HTR-8/SVneo (cell line): ENCODE data around the gene THSD7A.

Experiments
- DNase-seq: peaks from one replicate; pipeline ENCODE4 v3.0.0; 2011; ENCODE audit warnings: low spot score, mixed read lengths; ENCODE audit not compliant: insufficient read length
- FAIRE-seq: peaks from 2 replicates; lab custom pipeline; 2011; peaks lifted over from hg19 to GRCh38; lab: Jason Lieb, UNC

THSD7A gene

DNA sequence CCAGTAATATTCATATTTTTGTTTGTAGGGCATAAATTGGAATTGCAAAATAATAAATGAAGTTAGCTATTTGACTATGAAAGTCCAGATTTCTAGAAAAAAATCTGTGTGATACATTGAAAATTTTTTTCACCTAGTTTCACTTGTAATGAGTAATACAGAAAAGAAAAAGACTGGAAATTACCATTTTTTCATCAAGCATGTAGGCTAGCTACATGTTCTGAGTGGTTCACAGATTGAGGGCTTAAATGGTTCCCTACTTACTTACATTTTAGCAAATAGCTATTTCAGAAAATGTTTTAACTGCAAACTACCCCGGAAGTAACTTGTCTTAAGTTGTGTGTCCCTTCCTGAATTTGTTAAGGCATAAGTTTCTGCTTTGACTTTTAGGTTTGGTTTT is 462.3 kb downstream of the THSD7A start:
- no peak for FAIRE-seq

DNA sequence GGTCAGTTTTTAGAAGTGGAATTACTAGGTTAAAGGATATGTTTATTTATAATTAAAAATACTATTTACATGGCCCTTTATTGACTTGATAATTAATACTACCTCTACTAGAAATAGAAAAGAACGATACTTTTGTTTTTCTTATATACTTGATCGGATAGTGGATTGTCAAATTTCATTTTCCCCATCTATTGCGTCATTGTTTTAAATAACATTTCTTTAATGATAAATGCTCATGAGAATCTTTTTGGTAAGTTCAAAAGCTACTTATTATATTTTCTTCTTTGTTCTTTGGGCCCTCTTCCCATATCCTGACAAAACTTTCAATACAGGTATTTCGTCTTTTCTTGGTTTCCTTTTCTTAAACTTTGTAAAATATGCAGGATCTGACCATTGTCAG is 465.9 kb downstream of the THSD7A start:
- no peak for DNase-seq
- FAIRE-seq = no peak

More for the DNA sequence above, 462.3 kb downstream of the THSD7A start:
- no peak for DNase-seq

DNA sequence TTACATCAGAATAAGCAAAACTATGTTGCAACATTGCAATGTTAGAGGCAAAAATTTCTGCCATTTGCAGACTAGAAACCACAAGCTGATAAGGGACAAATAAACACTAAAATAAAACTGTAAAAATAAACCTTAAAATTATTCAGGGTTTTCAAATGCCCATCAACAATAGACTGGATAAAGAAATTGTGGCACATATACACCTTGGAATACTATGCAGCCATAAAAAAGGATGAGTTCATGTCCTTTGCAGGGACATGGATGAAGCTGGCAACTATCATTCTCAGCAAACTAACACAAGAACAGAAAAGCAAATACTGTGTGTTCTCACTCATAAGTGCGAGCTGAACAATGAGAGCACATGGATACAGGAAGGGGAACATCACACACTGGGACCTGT is 473.4 kb downstream of the THSD7A start:
- DNase-seq (no peak), FAIRE-seq (no peak)

DNA sequence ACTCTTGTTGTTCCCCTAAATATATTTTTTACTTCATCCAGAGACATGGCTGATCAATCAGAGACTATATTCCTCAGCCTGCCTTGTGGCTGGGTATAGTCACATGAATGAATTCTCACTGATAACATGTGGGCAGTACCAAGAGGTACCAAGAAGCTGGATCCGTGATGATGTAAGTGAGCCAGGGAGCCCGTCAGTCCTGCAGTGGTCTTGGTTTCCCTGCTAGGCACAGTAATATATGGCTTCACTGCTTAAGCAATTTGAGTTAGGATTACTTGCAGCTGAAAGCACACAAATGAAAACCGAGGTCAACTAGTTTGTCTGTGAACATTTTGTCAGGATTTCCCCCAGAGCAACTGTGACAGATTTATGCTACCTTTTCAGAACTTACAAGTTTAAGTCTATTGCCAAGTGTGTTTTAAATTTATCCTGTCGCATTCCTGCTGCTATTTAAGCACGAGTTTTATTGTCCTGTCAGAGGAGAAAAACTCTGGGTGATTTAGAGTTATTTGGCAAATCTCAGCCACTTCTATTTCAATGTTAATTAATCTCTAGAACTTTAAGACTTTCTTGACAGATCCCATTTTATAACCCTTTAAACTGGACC is 476.5 kb downstream of the THSD7A start:
- no peak for DNase-seq

DNA sequence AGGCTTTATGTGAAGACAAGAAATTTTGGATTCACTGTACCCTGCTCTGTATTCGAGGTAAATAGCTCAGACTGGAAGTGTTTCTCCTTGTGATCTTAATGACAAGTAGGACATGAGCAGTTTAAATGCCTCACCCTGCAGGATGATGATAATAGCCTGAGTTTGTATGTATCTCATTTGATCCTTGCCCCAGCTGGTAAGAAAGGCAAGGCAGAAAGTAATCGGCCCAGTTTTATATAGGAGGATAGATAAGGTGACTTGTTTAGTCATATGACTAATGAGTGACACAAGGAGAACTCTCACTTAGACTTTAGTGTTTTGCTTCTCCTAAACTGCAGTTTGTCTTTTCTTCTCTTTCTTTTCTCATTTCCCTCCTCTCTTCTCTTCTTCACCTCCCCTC is 485.7 kb downstream of the THSD7A start:
- no peak for FAIRE-seq

More for the DNA sequence above, 476.5 kb downstream of the THSD7A start:
- FAIRE-seq = no peak

DNA sequence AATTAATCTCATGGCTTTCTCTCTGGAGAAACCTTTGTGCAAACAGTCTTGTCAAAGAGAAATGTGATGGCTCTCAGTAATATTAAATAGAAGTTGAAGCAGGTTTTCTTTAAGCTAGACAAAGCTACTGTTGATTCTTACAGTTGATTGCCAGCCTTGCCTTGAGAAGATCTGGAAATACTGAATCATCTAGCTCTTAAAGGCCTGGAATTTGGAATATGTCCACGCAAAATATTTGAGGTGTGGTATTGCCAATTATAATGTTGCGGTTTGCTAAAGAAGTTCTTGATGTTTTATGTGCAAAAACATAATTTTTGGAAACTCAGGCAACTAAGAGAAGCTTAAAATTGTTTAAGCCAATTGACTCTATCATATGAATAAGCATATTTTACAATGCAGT is 486.4 kb downstream of the THSD7A start:
- no peak for DNase-seq
- no peak for FAIRE-seq

More for the DNA sequence above, 485.7 kb downstream of the THSD7A start:
- DNase-seq = no peak

DNA sequence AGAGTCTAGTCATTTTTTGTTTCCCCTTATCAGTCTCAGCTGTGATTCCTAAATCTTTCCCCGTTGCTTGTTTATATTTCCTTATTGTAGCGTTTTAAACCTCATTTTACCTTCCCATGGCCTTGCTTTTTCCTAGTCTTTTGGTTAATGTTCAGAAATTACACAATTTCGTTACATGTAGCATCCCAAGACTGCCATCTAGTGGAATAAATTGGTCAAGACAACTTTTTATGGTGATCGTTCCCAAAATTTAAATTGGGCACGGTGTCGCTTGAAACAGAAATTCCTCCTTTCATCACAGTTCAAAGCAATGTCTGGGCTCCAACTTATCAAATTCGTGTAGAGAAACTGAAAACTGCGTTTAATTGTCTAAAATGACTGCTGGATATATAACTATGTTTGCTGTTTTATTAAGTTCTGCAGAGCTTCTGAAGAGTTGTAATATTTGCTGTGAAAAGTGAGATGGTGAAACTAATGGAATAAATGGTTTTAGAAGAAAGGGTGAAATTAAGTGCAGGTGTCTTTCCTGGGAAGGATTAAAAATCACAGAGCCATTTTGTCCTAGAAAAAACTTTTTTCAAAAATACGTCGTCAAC is 488.1 kb downstream of the THSD7A start:
- DNase-seq (peak; percentile 19), FAIRE-seq (no peak)

DNA sequence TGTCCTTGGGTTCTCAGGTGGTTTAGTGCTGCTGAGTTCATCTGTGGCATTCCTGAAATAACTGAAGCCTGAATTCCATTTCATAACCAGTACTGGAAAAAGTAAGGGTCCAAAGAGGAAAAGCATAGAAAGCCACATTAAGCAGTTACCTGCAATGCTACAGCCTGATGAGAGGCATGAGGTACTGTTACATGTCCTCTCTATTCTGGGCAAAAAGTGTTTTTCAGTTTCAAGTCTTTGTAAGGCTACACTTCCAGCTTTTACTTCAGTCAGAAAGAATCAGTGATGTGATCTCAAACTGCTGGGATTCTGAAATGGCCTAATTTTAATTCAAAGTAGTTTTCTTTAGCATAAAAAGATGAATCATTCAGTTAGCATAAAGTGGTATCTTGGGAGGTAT is 488.9 kb downstream of the THSD7A start:
- DNase-seq (no peak), FAIRE-seq (no peak)

DNA sequence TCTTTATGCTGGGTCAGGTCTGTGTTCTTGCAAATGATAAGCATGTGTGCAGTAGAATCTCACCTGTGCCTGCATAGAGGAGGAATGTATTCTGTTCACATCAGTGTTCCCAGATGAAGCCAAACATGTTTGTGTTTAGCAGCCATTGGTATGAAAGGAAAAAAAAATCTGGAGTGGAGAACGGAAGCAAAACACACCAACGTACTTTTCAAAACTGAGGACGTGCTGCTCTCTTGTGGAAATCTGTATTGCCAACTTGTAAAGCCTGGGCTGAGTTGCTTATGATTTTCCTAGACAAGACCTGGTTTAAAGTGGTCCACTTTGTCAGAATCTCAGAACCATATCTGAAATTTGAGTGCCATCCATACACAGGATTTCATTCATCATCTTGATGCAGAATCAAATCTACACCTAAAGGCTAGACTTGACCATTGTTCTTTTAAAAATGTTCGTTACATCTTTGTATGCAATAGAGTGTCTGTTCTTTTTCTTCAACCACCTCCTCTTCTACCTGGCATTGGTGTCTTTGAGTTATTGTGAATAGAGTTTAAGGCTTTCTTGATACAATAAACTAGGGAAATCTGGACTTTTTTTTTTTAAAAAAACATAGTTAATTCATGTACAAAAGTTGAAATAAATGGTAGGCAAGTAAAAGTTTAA is 490.6 kb downstream of the THSD7A start:
- FAIRE-seq (no peak), DNase-seq (peak; percentile 5)

DNA sequence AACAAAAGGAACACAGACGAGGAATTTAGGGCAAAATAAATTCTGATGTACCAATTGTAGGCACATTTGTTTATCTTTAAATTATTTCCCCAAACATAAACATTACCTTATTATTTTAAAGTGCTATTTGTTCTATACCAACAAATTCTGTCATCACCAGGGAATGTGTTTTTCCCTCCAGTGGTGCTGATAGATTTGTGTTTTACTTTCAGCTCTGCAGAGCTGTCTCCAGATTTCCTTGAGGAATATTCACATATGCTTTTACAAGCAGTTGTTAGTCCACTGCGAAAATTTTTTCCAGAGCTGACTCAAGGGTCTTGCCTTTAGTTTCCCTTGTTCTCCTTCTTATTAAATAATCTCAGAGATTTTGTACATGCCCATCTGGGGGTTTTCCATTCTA is 495.6 kb downstream of the THSD7A start:
- FAIRE-seq (no peak), DNase-seq (no peak)

DNA sequence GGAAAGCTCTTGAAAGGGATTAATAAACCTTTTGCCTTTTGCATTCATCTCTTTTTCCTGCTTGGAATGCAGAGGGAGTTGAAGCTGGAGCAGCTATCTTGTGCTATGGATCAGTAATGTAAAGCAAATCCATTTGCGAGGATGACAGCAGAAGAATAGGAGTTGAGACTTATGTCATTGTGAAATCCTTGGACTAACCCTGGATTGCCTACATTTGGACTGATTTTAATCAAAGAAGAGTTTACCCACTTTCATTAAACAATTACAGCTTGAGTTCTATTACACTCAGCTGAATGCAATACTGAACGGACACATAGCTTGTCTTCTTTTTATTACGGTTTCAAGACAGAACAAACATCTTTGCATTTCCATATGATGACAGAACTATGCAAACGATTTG is 496.1 kb downstream of the THSD7A start:
- FAIRE-seq = no peak

DNA sequence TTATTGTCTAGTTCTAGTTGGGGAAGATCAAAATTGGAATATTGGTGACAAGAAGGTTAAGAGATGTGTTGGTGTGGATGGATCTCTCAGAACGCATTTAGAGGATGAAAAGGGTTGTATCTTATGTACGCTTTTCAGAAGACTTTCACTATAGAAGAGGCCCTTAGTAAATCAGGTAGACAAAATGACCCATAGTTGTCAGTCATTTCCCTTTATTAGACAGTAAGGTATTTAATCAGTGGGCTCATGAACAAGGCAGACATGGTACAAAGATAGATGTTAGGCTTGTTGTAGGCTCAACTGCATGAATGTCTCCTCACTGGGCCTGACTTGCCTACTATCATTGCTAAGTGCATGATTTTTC is 499.2 kb downstream of the THSD7A start:
- no peak for FAIRE-seq
- no peak for DNase-seq

More for the DNA sequence above, 496.1 kb downstream of the THSD7A start:
- DNase-seq = no peak

DNA sequence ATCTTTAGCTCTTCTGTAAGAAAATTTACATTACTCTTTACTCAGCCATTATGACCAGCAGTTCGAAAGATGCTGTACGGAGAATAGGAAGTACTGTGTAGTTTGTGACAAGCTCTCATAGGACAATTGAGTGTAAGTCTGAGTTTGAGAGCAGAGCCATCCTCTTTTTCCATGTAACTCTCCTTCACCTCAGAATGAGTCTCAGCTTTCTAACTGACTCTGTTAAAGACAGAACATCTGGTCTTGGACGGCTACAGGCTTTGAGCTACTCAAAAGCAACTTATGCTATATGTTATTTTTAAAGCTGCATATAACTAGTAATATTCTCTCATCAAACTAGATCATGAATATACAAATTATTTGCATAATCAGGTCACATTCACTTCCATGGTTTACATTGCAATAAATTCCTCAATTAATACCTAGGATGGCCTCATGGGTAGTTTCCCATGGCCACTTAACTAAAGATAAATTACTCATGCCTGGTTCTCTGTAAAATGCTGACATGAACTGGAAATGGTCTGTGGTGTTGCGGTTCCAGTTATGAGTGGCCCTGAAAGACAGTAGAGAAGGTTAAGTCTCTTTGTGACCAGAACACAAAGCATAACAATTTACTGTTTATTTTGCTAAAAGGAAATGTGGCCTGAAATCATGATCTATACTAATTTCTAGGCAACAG is 499.7 kb downstream of the THSD7A start:
- DNase-seq (no peak), FAIRE-seq (no peak)

DNA sequence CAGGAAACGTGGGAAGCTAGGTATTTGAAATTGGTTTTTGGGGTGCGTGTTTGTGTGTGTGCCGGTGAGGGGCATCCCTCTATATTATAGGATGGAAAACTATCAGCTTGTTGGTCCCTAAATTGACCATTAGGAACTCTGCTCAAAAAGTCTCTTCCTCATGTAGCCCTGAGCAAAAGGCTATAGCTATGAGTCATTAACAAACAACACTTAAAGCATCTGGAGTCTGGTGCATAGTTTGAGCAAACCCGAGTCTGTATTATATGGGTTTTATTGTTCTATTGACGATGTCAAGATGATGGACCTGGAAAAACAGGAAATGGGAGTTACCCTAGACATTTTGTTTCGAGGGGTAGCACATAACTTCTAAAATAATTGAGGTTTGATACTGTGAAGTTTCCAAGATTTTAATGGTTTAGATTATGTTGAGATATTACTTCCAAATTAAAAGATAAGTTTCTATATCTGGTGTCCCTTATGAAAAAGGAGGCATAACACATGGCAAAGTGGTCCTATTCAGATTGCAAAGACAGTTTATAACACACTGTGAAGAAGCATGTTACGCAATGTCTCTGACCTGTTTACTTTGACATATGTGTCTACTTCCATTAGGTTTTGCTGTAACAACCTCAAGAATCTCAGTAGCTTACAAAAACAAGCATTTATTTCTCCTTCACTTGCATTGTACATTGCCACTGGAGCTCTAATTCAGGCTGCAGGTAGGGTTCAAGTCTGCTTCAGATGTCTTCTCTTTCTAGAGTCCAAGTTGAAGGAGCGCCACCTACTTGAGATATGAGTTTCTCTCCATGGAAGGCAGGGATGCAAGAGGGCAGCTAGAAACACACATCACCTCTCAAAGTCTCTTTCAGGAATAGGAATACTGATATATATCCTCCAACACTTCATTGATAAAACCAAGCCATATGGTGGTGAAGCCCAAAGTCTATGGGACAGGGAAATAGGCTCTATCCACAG is 500.6 kb downstream of the THSD7A start:
- DNase-seq = no peak
- FAIRE-seq = no peak

DNA sequence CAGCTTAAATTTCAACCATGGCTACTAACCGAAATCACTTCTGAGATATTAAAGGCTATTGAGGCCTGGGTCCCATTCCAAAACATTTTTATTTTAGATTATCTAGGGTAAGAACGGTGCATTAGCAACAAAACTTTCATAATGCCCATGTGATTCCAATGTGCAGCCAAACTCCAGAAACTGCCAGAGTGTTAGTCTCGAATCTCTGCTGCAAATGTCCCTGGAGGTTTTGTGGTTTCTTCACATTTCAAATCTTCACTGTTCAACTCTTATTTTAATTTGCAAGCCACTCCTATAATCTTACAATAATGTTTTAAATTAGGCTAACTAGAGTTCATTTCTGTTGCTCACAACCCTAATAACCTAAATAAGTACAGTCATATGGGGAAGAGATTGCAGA is 501.3 kb downstream of the THSD7A start:
- DNase-seq (no peak), FAIRE-seq (no peak)

DNA sequence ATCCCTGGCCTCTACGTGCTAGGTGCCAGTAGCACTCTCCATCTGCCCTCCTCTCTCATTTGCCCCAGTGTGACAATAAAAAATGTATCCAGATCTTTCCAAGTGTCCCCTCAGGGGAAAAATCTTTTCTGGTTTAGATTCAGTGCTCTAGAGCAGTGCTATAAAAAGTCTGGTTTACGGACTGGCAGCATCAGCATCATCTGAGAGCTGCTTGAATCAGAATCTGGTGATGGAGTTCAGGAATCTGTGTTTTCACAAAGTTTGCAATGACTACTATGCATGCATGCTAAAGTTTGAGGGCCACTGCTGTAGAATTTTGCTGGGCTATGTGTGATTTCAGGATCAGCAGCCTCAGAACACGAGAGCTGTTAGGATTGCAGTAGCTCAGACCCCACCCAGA is 501.8 kb downstream of the THSD7A start:
- no peak for FAIRE-seq

DNA sequence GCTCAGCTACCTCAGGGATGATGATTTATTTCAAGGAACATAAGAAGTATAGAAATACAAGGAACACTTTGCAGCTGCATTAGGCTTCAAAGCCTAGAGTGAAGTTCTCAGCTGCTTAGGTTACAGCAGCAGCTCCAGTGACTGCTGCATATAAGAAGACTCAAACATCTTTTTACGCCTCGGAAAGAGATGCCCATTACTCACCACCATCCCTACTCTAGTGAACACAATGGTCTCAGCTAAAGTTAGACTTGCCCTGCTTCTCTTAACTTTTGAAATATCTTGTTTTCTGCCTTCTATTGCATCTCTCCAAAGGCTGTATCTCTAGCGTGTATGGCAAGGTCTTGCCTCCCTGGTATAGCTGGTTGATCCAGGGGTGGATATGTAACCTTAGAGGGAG is 502.4 kb downstream of the THSD7A start:
- no peak for FAIRE-seq
- no peak for DNase-seq

More for the DNA sequence above, 501.8 kb downstream of the THSD7A start:
- DNase-seq = no peak

DNA sequence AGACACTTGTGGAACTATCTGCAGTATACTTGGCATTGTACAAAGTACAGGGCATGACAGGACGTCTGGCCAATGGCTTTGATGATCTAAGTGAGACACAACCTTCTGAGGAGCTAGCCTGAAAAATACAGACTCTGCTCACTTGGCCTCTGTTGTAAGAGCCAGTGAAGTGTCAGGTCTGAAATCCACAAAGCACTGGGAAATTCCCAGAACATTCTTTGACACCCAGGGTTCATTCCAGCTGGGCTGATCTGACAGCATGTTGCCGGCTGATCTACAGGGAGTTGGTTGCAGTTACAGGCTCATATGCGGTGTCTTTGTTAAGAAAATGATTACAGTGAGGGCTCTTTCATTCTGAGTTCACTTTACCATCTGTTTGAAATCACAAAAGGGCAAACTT is 503.7 kb downstream of the THSD7A start:
- FAIRE-seq (no peak), DNase-seq (no peak)

DNA sequence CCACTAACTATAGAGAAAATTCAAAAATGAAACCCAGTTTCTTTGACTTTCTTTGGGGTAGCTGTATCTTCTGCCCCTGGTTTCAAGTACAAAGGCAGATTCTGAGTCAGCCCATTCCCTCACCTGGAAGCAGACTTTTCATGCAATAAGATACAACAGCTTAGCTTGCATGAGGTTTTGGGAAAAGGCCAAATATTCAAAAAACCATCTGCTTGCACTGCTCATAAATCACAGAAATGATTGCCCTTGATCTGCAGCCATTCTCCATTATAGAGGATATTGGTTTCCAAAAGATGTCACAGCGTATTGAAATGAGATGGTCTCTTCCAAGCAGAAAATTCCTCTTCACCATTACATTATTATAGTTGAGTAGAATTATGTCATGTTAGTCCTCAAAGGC is 504.4 kb downstream of the THSD7A start:
- FAIRE-seq (no peak), DNase-seq (no peak)
